CD1c-positive myeloid dendritic cell (primary cell): ENCODE data around the gene PREX1.
A peak's percentile ranks its signal among the peaks of the same experiment; 100 is the strongest.
"Not testable (repeated sequence)": the region's sequence is repeated elsewhere in the genome, so short reads cannot be mapped to it uniquely, and the experiment has no call there.

ENCODE experiments used
- DNase-seq: peaks from one replicate; pipeline ENCODE4 v3.0.0-alpha.2; 2016; ENCODE audit errors: extremely low spot score

PREX1 gene

DNA sequence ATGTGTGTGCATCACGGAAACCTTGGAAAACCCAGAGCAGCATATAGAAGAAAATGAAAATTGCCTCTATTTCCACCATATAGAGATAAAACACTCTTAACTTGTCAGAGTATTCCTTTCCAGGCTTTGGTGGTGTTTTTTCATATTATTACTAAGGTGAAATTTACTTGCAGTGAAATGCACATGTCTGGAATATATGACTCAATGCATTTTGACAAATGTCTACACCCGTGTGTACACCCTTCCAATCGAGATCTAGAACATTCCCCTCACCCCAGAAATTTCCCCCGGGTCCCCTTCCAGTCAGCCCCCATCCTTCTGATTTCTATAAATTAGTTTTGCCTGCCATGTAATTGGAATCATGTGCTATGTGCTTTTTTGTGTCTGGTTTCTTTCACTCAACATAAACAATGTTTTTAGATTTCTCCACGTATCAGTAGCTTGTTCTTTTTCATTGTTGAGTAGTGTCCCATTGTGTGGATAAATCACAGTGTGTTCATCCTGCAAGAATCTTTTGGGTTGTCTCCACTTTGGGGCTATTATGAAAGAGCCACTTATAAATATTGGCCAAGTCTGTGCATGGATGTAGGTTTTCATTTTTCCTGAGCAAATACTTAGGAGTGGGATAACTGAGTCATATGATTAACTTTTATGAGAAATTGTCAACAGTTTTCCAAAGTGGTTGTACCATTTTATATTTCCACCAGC, 19.9 kb upstream of the PREX1 start:
- DNase-seq, result no peak

DNA sequence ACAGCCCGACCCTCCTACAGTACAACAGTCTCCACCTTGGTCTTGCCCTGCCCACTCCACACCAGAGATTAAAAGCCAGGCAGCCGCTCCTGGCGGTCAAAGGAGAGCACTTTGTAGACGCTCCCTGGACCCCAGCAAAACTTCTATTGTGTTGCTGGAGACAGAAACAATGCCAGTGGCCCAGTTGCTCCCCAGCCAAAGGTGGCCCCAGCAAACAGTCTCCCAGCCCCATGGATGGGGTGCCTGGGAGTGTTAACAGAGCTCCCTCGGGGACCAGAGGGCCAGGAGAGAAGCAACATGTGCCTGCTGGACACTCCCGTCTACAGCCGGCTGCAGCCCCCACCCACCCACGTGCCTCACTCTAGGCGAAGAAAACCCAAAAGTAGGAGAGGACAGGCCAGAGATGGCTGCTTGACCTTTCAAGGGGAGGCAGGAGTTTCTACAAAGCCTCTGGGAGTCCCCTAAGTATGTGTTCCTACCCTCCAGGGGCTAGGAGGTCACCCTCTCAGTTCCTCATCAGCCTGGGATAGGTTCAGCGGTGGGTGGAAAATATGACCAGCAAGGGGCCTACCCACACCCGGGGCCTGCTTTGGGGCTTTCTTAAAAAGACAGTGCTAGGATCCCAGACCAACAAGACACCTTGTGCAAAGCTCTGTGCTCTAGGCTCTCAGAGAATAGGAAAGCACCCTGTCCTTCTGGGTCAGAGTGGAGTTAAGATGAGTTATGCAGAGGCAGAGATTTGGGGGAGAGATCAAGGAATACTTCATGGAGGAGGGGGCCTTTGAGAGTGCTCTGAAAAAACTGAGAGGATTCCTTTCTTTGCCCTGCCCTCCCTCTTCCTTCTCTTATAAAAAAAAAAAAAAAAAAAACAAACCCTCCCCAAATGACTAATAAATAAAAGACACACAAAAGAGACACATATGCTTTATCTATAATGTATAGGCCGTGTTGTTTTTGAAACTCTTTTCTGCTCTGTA, 19.0 kb upstream of the PREX1 start:
- DNase-seq, result peak; percentile 89

DNA sequence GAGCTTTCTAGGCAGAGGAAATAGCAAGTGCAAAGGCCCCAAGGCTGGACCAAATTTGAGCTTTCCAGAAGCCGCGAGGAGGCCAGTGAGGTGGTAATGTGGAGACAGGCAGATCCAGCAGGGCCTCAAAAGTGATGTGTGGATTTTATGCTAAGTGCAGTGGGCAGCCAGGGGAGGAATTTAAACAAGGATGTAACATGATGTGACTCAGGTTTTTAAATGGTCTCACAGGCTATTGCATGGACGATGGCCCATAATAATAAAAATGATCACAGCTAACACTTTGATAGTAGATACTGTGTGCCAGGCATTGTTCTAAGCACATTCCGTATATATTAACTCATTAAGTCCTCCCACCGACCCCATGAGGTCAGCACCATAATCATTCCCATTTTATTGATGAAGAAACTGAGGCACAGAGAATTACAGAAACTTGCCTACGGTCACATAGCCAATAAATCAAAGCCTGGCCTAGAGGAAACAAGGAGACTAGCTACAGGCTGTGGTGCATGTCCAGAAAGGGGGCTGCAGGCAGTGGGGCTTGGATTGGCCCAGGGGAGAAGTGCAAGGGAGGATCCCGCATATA, 18.0 kb upstream of the PREX1 start:
- no peak for DNase-seq

DNA sequence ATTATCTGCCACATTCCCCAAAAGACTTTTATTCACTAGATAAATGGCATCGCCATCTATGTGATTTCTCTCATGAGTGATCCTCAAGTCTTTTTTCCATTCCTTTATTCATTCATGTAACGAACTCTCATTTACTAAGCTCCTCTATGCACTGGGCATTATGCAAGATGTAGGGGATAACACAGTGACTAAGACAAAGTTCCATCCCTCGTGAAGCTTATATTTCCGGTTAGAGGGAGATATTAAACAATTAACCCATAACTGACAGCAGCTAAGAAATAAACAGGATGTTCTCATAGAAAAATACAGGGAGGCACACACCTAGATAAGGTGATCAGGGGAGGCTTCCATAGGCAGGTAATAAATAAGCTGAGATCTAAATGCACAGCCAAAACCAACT, 17.2 kb upstream of the PREX1 start:
- no peak for DNase-seq

DNA sequence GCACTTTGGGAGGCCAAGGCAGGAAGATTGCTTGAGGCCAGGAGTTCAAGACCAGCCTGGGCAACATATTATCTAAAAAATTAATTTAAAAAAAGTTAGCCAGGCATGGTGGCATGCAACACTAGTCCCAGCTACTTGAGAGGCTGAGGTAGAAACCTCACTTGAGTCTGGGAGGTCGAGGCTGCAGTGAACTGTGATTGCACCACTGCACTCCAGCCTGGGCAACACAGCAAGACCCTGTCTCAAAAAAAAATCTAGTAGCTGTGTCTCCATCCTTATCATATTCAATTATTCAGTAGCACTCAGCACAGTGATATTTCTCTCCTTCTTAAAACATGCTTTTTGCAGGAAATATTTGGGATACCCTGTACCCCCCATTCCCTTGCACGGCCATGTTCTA, 16.1 kb upstream of the PREX1 start:
- DNase-seq, result not testable (repeated sequence)

DNA sequence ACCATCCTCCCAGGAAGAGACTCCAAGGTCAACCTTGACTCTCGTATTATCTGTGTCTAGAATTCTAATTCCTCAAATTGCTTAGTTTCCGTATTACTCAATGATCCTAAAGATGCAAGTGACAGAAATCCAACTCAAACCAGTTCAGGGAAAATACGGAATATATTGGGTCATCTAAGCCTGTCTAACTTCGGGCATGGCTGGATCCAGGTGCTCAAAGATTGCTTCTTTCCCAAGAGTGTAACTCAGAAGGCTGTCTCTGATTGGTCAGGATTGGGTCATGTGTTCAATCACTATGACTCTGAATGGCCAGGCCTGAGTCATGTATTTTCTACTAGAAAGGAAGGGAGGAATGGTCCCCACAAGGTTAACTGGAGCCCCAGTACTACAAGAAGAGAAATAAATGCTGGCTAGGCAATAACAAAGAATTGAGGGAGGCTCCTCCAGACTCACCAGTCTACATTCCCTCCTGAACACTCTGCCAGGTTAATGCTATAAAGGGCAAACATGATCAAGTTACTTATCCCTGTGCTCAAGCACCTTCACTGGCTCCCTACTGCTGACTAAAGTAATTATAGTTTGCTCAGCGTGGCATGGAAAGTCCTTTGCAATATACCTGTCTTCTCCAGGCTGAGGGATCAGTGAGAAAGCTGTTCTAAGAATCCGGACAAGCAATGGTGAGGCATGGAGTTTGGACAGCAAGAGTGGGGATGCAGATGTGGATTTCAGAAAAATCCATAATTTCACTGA, 15.4 kb upstream of the PREX1 start:
- DNase-seq, result peak; percentile 60

DNA sequence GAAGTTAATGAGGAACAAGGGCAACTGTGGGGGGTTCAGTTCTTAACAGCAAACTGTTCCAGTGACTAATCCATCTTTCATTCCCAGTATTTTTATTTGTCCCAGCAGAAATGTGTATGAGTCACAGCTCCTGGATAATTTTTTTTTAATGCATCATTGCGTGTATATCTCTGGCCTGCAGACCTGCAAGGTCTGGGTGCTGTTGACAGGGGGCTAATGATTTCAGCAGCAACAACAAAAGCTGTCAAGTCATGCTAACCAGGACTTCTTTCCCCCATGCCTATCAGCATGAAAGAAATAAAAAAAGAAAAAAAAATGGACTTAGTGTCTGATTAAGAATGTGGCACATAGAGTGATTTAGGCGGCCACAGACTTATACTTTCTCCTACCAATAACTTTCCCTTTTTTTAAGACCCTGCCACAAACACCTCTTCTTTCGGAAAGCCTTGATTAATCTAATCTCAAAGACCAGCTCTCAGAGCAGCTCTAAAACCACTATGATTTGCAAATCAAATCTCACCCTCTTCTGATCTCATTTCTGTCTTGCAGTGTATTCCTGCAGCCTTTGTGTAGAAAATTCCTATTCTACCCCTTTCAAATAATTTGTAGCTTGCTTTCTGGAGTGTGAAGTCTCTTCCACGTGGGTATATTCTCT, 14.2 kb upstream of the PREX1 start:
- DNase-seq, result no peak

DNA sequence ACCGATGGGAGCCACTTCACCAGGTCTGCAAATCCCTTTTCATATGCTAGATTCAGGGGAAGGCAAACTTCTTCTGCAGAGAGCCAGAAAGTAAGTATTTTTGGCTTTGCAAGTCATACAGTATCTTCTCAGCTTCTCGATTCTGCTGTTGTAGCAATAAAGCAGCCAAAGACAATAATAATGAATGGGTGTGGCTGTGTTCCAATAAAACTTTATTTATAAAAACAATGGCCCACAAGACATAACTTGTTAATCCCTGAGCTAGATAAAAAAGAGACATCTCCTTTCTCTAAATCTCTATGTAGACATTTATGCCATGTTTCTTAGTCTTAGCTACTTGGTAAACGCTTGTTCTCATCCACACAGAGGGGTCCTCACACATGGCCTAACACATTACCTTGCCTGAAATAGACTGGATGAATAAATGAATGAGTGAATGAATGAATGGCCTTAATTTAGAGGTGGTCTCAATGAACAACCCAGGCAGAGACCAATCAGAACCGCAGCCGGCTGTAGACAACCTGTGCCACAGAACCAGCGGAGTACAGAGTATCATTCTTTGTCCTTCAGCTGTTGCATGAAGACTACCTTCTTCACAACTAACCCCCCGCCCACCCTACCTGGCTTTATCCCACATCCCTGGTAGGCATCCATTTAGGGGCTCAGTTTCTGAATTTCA, 13.5 kb upstream of the PREX1 start:
- DNase-seq, result no peak

DNA sequence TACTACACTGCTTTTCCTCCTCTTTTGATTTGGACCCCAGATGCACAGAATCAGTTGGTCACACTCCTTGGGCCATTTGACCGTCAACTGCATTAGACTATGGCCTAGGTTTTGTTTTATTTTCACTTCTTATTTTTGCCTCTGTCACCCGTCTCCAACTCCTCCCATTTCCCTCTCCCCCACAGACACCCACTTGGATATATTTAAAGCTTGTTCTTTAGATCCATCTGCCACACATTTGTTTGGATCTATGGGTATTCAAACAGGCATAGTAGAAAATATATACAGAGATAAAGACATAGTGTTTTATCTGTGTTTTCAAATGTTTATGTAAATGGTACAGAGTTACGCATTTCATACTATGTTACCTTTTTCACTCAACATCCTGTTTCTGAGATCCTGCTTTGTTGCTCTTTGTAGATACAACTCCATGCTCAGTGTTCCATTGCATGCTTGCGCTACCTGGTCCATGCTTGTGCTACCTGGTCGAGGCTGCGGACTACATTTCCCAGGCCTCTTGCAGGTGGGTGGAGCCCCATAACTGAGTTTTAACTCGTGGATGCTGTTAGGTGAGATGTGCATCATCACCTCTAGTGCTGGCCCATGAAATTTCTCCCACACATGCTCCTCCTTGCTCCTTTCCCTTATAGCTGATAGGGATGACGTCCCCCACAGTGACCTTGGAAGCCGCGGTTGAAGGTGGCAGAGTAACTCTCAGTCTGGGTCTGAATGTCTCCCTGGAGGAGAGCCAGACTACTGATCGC, 11.5 kb upstream of the PREX1 start:
- peak; percentile 59 for DNase-seq

DNA sequence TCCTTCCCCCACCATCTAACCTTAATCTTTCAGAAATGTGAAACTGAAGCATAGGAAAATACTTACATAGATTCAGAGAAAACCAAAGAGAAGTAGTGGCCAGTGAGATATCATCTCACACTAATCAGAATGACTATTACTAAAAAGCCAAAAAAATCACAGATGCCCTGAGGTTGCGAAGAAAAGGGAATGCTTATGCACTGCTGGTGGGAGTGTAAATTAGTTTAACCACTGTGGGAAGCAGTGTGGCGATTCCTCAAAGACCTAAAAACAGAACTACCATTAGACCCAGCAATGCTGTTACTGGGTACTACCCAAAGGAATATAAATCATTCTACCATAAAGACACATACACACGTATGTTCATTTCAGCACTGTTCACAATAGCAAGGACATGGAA, 9.2 kb upstream of the PREX1 start:
- DNase-seq, result no peak

DNA sequence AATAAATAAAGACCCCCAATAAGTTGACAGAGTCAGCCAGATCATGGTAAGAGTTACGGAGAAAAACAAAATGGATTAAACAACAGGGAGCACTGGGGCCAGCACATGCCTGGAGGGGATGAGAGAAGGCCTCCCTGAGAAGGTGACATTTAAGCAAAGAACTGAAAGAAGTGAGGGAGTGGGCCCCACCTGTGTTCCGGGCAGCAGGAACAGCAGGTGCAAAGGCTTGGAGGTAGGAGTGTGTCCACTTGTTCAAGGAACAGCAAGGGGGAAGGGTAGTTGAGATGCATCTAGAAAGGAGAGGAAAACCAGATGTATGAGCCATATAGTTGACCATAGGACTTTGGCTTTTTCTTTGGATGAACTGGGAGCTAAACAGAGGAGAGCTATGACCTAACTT, 7.6 kb upstream of the PREX1 start:
- no peak for DNase-seq

DNA sequence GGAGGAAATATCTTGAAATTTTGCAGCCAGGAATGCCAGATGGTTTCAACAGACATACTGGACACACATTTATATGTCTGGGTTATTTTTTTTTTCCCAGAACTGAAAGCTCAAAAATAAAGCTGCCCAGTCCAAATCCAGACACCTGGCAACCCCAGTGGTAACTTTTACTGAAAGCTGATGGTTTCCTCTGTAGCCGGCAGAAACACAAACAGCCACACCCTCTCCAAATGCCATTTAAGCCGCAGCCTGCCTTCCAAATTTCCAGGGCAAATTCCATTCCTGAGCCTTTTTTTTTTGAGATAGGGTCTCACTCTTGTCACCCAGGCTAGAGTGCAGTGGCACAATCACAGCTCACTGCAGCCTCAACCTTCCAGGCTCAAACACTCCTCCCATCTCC, 6.5 kb upstream of the PREX1 start:
- no peak for DNase-seq

DNA sequence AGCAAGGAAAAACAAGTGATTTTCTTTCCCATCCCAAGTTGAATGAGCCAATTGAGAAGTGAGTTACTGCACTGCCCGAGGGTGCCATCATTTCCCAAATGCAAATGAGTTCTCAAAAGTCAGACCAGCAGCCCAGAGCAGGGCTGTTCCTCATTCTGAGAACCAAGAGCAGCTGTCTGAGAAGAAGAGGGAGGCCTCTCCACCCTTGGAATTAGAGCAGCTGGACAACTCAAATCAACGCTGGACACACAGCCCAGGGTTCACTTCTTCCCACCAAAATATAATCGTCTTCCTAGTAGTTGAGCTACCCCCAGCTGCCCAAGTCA, 4.6 kb upstream of the PREX1 start:
- DNase-seq, result peak; percentile 76

DNA sequence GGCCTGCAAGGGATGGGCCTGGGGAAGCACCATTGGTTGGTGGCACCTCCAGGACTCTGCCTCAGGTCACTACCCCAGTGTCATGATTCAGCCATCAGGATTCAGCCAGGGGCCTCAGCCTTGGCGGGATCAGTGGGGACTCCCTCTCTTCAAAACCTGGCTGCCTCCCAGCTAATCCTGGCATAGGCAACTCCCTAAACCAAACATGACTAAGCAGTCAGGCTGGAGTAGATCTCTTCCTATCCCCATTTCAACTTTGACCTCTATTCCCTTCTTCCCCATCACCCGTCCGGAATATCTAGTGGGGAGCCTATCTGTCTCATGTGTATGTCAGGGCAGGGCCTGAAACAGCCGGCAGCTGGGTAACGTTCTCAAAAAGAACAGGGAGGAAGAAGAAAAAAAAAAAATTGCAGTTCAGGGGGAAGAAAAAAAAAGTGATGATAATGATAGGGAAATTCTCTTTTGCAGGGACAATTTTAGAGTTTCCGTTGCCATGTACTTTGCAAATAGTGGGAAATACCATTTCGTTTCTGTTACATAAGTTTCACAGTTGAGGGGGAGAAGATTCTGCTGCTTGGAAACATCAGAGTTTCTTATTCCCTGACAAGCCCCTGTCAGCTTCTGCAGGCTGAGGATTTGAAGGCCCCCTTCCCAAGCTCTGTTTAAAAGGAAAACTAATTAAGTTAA, 4.1 kb upstream of the PREX1 start:
- peak; percentile 49 for DNase-seq

DNA sequence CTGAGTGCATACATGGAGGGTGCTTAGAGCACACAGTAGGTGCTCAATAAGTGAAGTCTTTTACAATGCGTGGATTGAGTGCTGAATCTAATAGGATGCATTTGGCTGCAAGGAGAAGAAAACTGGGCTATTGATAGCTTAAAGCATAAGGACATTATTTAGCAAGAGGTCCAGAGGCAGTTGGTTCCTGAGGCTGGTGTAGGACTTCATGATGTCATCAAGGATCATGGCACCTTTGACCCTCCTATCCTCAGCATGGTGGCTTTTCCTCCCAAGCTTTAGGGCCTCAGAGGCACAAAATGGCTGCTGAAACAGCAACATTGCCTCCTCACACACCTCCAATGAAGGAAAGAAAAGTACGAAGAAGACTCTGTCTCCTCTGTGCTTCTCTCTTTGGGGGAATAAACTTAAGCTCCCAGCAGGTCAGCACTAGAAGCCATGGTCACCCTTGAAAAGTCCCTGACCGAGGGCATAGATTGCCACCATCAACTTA, 3.1 kb upstream of the PREX1 start:
- no peak for DNase-seq

DNA sequence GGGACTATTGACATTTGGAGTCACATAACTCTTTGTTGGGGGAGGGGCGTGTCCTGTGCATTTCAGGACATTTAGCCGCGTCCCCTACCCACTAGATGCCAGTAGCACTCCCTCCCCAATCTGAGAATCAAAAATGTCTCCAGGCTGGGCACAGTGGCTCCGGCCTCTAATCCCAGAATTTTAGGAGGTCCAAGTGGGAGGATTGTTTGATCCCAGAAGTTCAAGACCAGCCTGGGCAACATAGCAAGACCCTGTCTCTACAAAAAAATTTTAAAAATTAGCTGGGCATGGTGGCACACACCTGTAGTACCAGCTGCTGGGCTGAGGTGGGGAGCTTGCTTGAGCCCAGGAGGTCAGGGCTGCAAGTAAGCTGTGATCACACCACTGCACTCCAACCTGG, 2.1 kb upstream of the PREX1 start:
- no peak for DNase-seq

DNA sequence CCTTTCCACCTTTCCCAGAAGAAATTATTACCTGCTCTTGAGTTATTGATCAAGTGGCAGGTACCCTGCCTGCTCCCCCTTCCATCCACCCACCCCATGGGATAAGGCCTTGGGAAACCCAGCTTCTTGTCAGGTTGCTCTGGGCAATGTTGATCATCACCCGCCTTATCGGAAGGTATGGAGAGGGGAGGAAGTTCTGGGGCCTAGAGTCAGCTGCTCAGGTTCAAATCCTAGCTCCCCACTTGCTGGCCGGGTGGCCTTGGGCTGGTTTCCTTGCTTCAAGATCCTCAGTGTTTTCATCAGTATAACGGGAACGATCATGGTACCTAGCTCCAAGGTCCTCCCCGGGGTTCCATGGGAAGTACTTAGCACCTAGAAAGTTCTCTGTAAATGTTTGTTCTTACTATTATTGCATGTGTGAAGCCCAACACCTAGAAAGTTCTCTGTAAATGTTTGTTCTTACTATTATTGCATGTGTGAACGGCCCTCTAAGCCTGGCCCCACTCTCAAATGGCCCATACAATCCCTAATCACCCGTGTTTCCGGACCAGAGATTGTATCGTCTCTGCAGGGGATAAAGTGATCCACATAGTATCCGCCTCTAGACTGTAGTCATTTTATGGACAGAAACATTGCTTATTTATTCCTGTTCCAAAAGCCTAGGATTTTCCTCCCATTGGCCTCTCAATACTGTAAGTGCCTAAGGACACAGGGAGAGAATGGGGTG, 1.1 kb upstream of the PREX1 start:
- no peak for DNase-seq

DNA sequence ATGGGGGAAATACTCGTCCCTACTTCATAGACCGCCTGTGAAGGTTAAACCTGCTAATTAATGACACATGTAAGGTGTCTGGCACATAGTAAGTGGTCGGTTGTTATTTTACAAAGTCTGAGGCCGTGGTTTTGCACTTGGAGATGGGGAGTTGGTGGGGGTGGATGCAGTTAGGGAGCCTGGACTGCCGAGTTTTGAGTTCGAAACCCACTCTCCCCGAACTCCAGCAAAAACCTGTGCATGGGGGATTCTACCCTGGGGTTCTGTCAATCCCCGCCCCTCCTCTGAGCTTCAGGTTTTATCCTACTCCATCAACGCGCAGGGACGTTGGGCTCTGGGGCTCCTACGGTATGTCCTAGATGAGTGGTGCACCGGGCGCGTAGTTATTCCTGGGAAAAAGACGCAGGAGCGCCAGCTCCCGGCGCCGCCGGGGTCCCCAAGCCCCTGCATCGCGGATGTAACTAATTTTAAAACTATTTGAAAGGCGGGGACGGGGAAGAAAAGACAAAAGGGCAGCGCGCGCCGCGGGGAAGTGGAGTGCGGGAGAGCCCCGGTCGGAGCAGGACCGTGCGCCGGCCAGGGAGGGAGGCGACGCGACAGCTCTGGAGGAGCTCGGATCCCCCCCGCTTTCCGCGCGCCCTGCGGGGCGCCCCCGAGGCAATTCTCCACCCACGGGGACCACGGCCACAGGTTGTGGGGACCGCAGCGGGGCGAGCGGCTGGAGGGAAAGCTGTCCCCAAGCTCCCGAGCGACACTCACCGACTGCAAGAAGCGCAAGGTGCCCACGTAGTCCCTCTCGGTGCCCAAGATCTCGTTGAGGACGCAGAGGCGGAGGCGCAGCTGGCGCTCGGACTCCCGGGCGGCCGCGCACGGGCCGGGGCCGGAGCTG, 672 bp downstream of the PREX1 start:
- peak; percentile 49 for DNase-seq
